ENCODE results near the gene KLF3.

GRCh38 chr4:38656111-38656510 is 7.9 kb upstream of the KLF3 start:
- TF ChIP-seq AFF4 (CRISPR knock-in tag; IDR thresholded peaks at IDR 0.05; ENCODE audit: borderline replicate concordance) (no peak), CREB1 (CRISPR knock-in tag; IDR thresholded peaks at IDR 0.05) (no peak), ATF2 (CRISPR knock-in tag; IDR thresholded peaks at IDR 0.05; ENCODE audit: borderline replicate concordance, low read depth) (no peak), ATF3 (CRISPR knock-in tag; conservative IDR thresholded peaks at IDR 0.05) (no peak), TP53 (CRISPR knock-in tag; IDR thresholded peaks at IDR 0.05) (no peak), TEAD4 (CRISPR knock-in tag; IDR thresholded peaks at IDR 0.05) (no peak), ZNF317 (CRISPR knock-in tag; IDR thresholded peaks at IDR 0.05; ENCODE audit: borderline replicate concordance, low read depth) (no peak)
- TF ChIP-seq, protein P1, sequence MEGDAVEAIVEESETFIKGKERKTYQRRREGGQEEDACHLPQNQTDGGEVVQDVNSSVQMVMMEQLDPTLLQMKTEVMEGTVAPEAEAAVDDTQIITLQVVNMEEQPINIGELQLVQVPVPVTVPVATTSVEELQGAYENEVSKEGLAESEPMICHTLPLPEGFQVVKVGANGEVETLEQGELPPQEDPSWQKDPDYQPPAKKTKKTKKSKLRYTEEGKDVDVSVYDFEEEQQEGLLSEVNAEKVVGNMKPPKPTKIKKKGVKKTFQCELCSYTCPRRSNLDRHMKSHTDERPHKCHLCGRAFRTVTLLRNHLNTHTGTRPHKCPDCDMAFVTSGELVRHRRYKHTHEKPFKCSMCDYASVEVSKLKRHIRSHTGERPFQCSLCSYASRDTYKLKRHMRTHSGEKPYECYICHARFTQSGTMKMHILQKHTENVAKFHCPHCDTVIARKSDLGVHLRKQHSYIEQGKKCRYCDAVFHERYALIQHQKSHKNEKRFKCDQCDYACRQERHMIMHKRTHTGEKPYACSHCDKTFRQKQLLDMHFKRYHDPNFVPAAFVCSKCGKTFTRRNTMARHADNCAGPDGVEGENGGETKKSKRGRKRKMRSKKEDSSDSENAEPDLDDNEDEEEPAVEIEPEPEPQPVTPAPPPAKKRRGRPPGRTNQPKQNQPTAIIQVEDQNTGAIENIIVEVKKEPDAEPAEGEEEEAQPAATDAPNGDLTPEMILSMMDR (IDR thresholded peaks at IDR 0.05), result no peak

Data from WTC11 (cell line).